GM23338 (cell line): ENCODE data around the gene ARHGAP30. TPM values are rescaled to one million over a fixed set of nuclear protein-coding genes. Genes with fewer than 3 reads are reported as not detected.

Experiments
- ATAC-seq: fragments of 200-7000 bp; cut with Tn5 transposase; 3 replicates; pipeline ENCODE4 v1.9.1; 2020
- DNase-seq: peaks from one replicate; pipeline ENCODE4 v3.0.0-alpha.2; 2015; ENCODE audit warnings: low spot score
- H2AFZ ChIP-seq: fragments of 200-600 bp; sonication (generic); 2 replicates; pipeline ENCODE4 v1.8.0; 2016; ENCODE audit warnings: antibody characterized with exemption, mild to moderate bottlenecking, moderate library complexity
- H3F3A ChIP-seq: fragments of 200-600 bp; sonication (generic); replicated peaks from 2 replicates; pipeline ENCODE4 v1.8.0; 2017; ENCODE audit warnings: antibody characterized with exemption, mixed run types, low read depth
- H3K27ac ChIP-seq: fragments of 200-600 bp; sonication (generic); 2 replicates; pipeline ENCODE4 v1.6.1; 2016; ENCODE audit warnings: low read depth
- H3K27me3 ChIP-seq: fragments of 200-600 bp; sonication (generic); 2 replicates; pipeline ENCODE4 v1.8.0; 2016; ENCODE audit warnings: mild to moderate bottlenecking, mixed run types, moderate library complexity; ENCODE audit not compliant: insufficient read depth
- H3K36me3 ChIP-seq: fragments of 200-600 bp; sonication (generic); 2 replicates; pipeline ENCODE4 v1.8.0; 2016; ENCODE audit warnings: mild to moderate bottlenecking; ENCODE audit not compliant: insufficient read depth
- H3K4me1 ChIP-seq: fragments of 200-600 bp; sonication (generic); 2 replicates; pipeline ENCODE4 v1.8.0; 2016; ENCODE audit warnings: mild to moderate bottlenecking, moderate library complexity; ENCODE audit not compliant: insufficient read depth
- H3K4me2 ChIP-seq: fragments of 200-600 bp; sonication (generic); 2 replicates; pipeline ENCODE4 v1.7.1; 2017; ENCODE audit warnings: mixed run types
- H3K4me3 ChIP-seq: fragments of 200-600 bp; sonication (generic); 2 replicates; pipeline ENCODE4 v1.6.1; 2016; ENCODE audit warnings: mixed run types
- H3K79me2 ChIP-seq: fragments of 200-600 bp; sonication (generic); replicated peaks from 2 replicates; pipeline ENCODE4 v1.8.0; 2017; ENCODE audit warnings: mild to moderate bottlenecking; ENCODE audit not compliant: insufficient read depth
- H3K9me2 ChIP-seq: fragments of 200-600 bp; sonication (generic); 2 replicates; pipeline ENCODE4 v1.8.0; 2017; ENCODE audit not compliant: insufficient read depth
- H4K20me1 ChIP-seq: fragments of 200-600 bp; sonication (generic); replicated peaks from 2 replicates; pipeline ENCODE4 v1.8.0; 2017; ENCODE audit warnings: mild to moderate bottlenecking; ENCODE audit not compliant: insufficient read depth
- H3K27ac Mint-ChIP-seq: 2 replicates; pipeline ENCODE4 v1.8.0; 2020; ENCODE audit warnings: inconsistent platforms, mild to moderate bottlenecking, moderate library complexity, mixed read lengths
- H3K27me3 Mint-ChIP-seq: 3 replicates; pipeline ENCODE4 v1.8.0; 2022; ENCODE audit warnings: low read depth, mild to moderate bottlenecking, moderate library complexity, mixed read lengths, inconsistent platforms; ENCODE audit not compliant: insufficient read depth, poor library complexity
- H3K36me3 Mint-ChIP-seq: 3 replicates; pipeline ENCODE4 v1.8.0; 2021; ENCODE audit warnings: low read depth, mild to moderate bottlenecking, inconsistent platforms, moderate library complexity, mixed read lengths
- H3K4me1 Mint-ChIP-seq: 3 replicates; pipeline ENCODE4 v1.8.0; 2020; ENCODE audit warnings: mild to moderate bottlenecking, inconsistent platforms, mixed read lengths
- H3K4me3 Mint-ChIP-seq: 3 replicates; pipeline ENCODE4 v1.8.0; 2021; ENCODE audit warnings: moderate library complexity, mild to moderate bottlenecking, inconsistent platforms, mixed read lengths
- H3K9me3 Mint-ChIP-seq: 3 replicates; pipeline ENCODE4 v1.8.0; 2020; ENCODE audit warnings: moderate library complexity, mild to moderate bottlenecking, inconsistent platforms, mixed read lengths
- CREB1 ChIP-seq: fragments of 250-450 bp; sonication (Bioruptor Pico); IDR thresholded peaks from 2 replicates; pipeline ENCODE4 v1.5.0; 2020; ENCODE audit warnings: low read depth, mild to moderate bottlenecking, moderate library complexity
- EZH2phosphoT487 ChIP-seq: fragments of 200-600 bp; sonication (generic); IDR thresholded peaks from one replicate; pipeline ENCODE4 v1.8.1; 2018; ENCODE audit warnings: antibody characterized with exemption; ENCODE audit not compliant: unreplicated experiment
- JUNB ChIP-seq: IDR thresholded peaks from one replicate; pipeline ENCODE4 v1.6.1; 2016; ENCODE audit warnings: antibody characterized with exemption; ENCODE audit not compliant: unreplicated experiment
- NANOG ChIP-seq: IDR thresholded peaks from 2 replicates; pipeline ENCODE4 v1.6.1; 2016; ENCODE audit warnings: antibody characterized with exemption, borderline replicate concordance
- POLR2AphosphoS5 ChIP-seq: IDR thresholded peaks from 2 replicates; pipeline ENCODE4 v1.6.1; 2016; ENCODE audit warnings: antibody characterized with exemption, low read depth
- STAT1 ChIP-seq: IDR thresholded peaks from one replicate; pipeline ENCODE4 v1.6.1; 2016; ENCODE audit warnings: antibody characterized with exemption; ENCODE audit not compliant: unreplicated experiment
- ZNF331 ChIP-seq: fragments of 250-450 bp; sonication (Bioruptor Pico); IDR thresholded peaks from 2 replicates; pipeline ENCODE4 v1.5.0; 2020; ENCODE audit warnings: low read depth, mild to moderate bottlenecking, moderate library complexity
- ZNF462 ChIP-seq: fragments of 250-450 bp; sonication (Bioruptor Pico); IDR thresholded peaks from 2 replicates; pipeline ENCODE4 v1.5.0; 2020; ENCODE audit warnings: mild to moderate bottlenecking, moderate library complexity
- polyA plus RNA-seq: library from polyadenylated mRNA; unstranded; fragments of >200 nt; fragmentation: Nextera tagmentation; extraction: Ambion mirVana; gene quantifications from 2 replicates; pipeline ENCODE4 v1.2.1, GENCODE V29; 2016
- total RNA-seq: library from RNA; depleted of rRNA; stranded (reverse); fragments of >200 nt; shearing (Covaris generic); gene quantifications from 2 replicates; pipeline ENCODE4 v1.2.3, GENCODE V29; 2014
- TF ChIP-seq, protein P1 (sequence below): IDR thresholded peaks from 2 replicates; pipeline ENCODE4 v1.6.1; 2016; ENCODE audit warnings: antibody characterized with exemption
- TF ChIP-seq, protein P2 (sequence below): IDR thresholded peaks from one replicate; pipeline ENCODE4 v1.6.1; 2018; ENCODE audit warnings: antibody characterized with exemption; ENCODE audit not compliant: unreplicated experiment
- TF ChIP-seq, protein P3 (sequence below), 2 experiments: fragments of 200-600 bp in 1 of 2; sonication (generic) in 1 of 2; conservative IDR thresholded peaks; 2 replicates each; pipeline versions ENCODE4 v1.5.1 to v1.6.1; 2016 to 2017; ENCODE audit warnings: antibody characterized with exemption in 2 of 2, low read depth in 2 of 2, mild to moderate bottlenecking in 2 of 2, moderate library complexity in 1 of 2

The ARHGAP30 gene
- total and polyA plus RNA-seq, 2 experiments from 2014 or later = 0.45 TPM; not detected in 1

DNA sequence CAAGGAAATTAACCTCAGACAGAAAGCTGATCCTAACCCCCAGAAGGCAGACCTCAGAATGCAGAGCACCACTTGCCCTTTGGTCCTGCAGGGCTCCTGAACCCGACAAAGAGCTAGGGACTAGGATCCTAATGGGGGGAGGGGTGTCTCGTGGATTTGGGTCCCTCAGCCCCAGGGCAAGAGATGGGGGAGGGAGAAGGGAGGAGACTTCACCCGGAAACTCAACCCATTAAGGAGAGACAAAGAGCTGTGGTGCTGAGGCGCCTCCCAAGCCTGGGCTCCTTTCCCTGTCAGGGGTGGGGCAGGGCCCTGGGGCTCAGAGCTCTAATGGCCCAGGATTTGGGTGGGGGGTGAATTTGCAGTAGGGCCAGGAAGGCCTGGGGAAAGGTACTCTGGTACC, 16.8 kb upstream of the ARHGAP30 start (continued):
- TF ChIP-seq, protein P1, sequence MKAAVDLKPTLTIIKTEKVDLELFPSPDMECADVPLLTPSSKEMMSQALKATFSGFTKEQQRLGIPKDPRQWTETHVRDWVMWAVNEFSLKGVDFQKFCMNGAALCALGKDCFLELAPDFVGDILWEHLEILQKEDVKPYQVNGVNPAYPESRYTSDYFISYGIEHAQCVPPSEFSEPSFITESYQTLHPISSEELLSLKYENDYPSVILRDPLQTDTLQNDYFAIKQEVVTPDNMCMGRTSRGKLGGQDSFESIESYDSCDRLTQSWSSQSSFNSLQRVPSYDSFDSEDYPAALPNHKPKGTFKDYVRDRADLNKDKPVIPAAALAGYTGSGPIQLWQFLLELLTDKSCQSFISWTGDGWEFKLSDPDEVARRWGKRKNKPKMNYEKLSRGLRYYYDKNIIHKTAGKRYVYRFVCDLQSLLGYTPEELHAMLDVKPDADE = no peak
- TF ChIP-seq JUNB = no peak
- TF ChIP-seq EZH2phosphoT487 = no peak

- H3F3A ChIP-seq = peaks cover 2% of the 10 kb centered on the region; the same call in 1 of the 2 replicates
- H3K36me3 ChIP-seq = no peaks in the 10 kb centered on the region
- DNase-seq (no peak), ATAC-seq (no peak)
- Mint-ChIP-seq H3K4me3 (no peak overlapping the region), H3K27ac (no peak overlapping the region), H3K9me3 (no peaks in the 10 kb centered on the region; the same call in 2 of the 3 replicates), H3K36me3 (no peaks in the 10 kb centered on the region; the same call in 2 of the 3 replicates), H3K27me3 (peaks cover 14% of the 10 kb centered on the region), H3K4me1 (peaks cover 25% of the 10 kb centered on the region)
- peaks cover 5% of the 10 kb centered on the region; the same call in 1 of the 2 replicates for H3K9me2 ChIP-seq
- no peak overlapping the region for H3K27ac ChIP-seq
- H3K27me3 ChIP-seq = no peaks in the 10 kb centered on the region
- H2AFZ ChIP-seq = no peak overlapping the region
- H3K4me2 ChIP-seq = no peak overlapping the region
- no peaks in the 10 kb centered on the region for H3K79me2 ChIP-seq
- H3K4me1 ChIP-seq = peaks cover 13% of the 10 kb centered on the region
- no peaks in the 10 kb centered on the region for H4K20me1 ChIP-seq
- no peak overlapping the region for H3K4me3 ChIP-seq
- TF ChIP-seq, protein P1 = no peak
- TF ChIP-seq NANOG (no peak), CREB1 (no peak), EZH2phosphoT487 (no peak), ZNF462 (CRISPR knock-in tag) (no peak), POLR2AphosphoS5 (no peak), ZNF331 (no peak), JUNB (no peak), STAT1 (no peak)
- TF ChIP-seq, protein P2, sequence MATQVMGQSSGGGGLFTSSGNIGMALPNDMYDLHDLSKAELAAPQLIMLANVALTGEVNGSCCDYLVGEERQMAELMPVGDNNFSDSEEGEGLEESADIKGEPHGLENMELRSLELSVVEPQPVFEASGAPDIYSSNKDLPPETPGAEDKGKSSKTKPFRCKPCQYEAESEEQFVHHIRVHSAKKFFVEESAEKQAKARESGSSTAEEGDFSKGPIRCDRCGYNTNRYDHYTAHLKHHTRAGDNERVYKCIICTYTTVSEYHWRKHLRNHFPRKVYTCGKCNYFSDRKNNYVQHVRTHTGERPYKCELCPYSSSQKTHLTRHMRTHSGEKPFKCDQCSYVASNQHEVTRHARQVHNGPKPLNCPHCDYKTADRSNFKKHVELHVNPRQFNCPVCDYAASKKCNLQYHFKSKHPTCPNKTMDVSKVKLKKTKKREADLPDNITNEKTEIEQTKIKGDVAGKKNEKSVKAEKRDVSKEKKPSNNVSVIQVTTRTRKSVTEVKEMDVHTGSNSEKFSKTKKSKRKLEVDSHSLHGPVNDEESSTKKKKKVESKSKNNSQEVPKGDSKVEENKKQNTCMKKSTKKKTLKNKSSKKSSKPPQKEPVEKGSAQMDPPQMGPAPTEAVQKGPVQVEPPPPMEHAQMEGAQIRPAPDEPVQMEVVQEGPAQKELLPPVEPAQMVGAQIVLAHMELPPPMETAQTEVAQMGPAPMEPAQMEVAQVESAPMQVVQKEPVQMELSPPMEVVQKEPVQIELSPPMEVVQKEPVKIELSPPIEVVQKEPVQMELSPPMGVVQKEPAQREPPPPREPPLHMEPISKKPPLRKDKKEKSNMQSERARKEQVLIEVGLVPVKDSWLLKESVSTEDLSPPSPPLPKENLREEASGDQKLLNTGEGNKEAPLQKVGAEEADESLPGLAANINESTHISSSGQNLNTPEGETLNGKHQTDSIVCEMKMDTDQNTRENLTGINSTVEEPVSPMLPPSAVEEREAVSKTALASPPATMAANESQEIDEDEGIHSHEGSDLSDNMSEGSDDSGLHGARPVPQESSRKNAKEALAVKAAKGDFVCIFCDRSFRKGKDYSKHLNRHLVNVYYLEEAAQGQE = no peak
- TF ChIP-seq, protein P3, sequence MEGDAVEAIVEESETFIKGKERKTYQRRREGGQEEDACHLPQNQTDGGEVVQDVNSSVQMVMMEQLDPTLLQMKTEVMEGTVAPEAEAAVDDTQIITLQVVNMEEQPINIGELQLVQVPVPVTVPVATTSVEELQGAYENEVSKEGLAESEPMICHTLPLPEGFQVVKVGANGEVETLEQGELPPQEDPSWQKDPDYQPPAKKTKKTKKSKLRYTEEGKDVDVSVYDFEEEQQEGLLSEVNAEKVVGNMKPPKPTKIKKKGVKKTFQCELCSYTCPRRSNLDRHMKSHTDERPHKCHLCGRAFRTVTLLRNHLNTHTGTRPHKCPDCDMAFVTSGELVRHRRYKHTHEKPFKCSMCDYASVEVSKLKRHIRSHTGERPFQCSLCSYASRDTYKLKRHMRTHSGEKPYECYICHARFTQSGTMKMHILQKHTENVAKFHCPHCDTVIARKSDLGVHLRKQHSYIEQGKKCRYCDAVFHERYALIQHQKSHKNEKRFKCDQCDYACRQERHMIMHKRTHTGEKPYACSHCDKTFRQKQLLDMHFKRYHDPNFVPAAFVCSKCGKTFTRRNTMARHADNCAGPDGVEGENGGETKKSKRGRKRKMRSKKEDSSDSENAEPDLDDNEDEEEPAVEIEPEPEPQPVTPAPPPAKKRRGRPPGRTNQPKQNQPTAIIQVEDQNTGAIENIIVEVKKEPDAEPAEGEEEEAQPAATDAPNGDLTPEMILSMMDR (conservative IDR thresholded peaks at IDR 0.05; ENCODE audit: low read depth in 2 of 2) = no peak
Observed at GRCh38 chr1:161085165-161085564, 15.5 kb upstream of the ARHGAP30 start.
